HepG2 (cell line): ENCODE data around the gene HLA-DMB. TPM values are rescaled to one million over a fixed set of nuclear protein-coding genes. Genes with fewer than 3 reads are reported as not detected.
A peak's percentile ranks its signal among the peaks of the same experiment; 100 is the strongest.

Experiments
- ATF3 ChIP-seq: sonication (generic); formaldehyde crosslinking; IDR thresholded peaks from 2 replicates; pipeline ENCODE4 v1.4.0; 2020; ENCODE audit warnings: missing genetic modification reagents
- ATF6 ChIP-seq: sonication (generic); formaldehyde crosslinking; conservative IDR thresholded peaks from 2 replicates; pipeline ENCODE4 v1.4.0; 2020; ENCODE audit warnings: missing genetic modification reagents
- BRCA1 ChIP-seq: sonication (generic); formaldehyde crosslinking; IDR thresholded peaks from 2 replicates; pipeline ENCODE4 v1.4.0; 2020; ENCODE audit warnings: missing genetic modification reagents
- CENPX ChIP-seq: sonication (generic); formaldehyde crosslinking; IDR thresholded peaks from 2 replicates; pipeline ENCODE4 v1.9.0; 2021; ENCODE audit warnings: mild to moderate bottlenecking, missing genetic modification reagents, moderate library complexity
- HDAC1 ChIP-seq: sonication (generic); formaldehyde crosslinking; IDR thresholded peaks from 2 replicates; pipeline ENCODE4 v1.5.1; 2020; ENCODE audit warnings: mild to moderate bottlenecking, missing genetic modification reagents
- IKZF5 ChIP-seq: IDR thresholded peaks from 2 replicates; pipeline ENCODE4 v1.6.1; 2018; ENCODE audit warnings: missing genetic modification reagents, mild to moderate bottlenecking, missing compliant biosample characterization
- MBD4 ChIP-seq: IDR thresholded peaks from 2 replicates; pipeline ENCODE4 v1.6.1; 2012; ENCODE audit warnings: low read length, inconsistent platforms, borderline replicate concordance
- NFKBIZ ChIP-seq: IDR thresholded peaks from 2 replicates; pipeline ENCODE4 v1.6.1; 2018; ENCODE audit warnings: missing genetic modification reagents, missing compliant biosample characterization
- NR1H2 ChIP-seq: sonication (generic); formaldehyde crosslinking; IDR thresholded peaks from 2 replicates; pipeline ENCODE4 v1.8.1; 2022; ENCODE audit warnings: low read depth, missing genetic modification reagents, borderline replicate concordance
- PITX1 ChIP-seq: sonication (generic); formaldehyde crosslinking; IDR thresholded peaks from 2 replicates; pipeline ENCODE4 v1.5.1; 2020; ENCODE audit warnings: mild to moderate bottlenecking, missing genetic modification reagents
- TIGD3 ChIP-seq: sonication (generic); formaldehyde crosslinking; IDR thresholded peaks from 2 replicates; pipeline ENCODE4 v1.5.1; 2020; ENCODE audit warnings: mild to moderate bottlenecking, missing genetic modification reagents, borderline replicate concordance
- TOE1 ChIP-seq: sonication (generic); formaldehyde crosslinking; IDR thresholded peaks from 2 replicates; pipeline ENCODE4 v1.4.0; 2020; ENCODE audit warnings: mild to moderate bottlenecking, missing genetic modification reagents
- ZEB1 ChIP-seq: IDR thresholded peaks from 2 replicates; pipeline ENCODE4 v1.6.1; 2012; ENCODE audit warnings: mild to moderate bottlenecking, low read depth, inconsistent platforms; ENCODE audit not compliant: insufficient replicate concordance
- ZNF101 ChIP-seq: sonication (generic); formaldehyde crosslinking; IDR thresholded peaks from 2 replicates; pipeline ENCODE4 v1.4.0; 2020; ENCODE audit warnings: mild to moderate bottlenecking, low read depth, missing genetic modification reagents, borderline replicate concordance
- ZNF281 ChIP-seq: sonication (generic); formaldehyde crosslinking; IDR thresholded peaks from 2 replicates; pipeline ENCODE4 v1.4.0; 2020; ENCODE audit warnings: missing genetic modification reagents, borderline replicate concordance
- ZNF296 ChIP-seq: sonication (generic); formaldehyde crosslinking; conservative IDR thresholded peaks from 2 replicates; pipeline ENCODE4 v1.5.0; 2020; ENCODE audit warnings: mild to moderate bottlenecking, missing genetic modification reagents
- ZNF441 ChIP-seq: sonication (generic); formaldehyde crosslinking; IDR thresholded peaks from 2 replicates; pipeline ENCODE4 v1.7.0; 2021; ENCODE audit warnings: missing genetic modification reagents, borderline replicate concordance
- ZNF615 ChIP-seq: sonication (generic); formaldehyde crosslinking; IDR thresholded peaks from 2 replicates; pipeline ENCODE4 v1.5.0; 2020; ENCODE audit warnings: mild to moderate bottlenecking, missing genetic modification reagents, borderline replicate concordance
- ZNF784 ChIP-seq: sonication (generic); formaldehyde crosslinking; IDR thresholded peaks from 2 replicates; pipeline ENCODE4 v1.5.1; 2020; ENCODE audit warnings: missing genetic modification reagents, mild to moderate bottlenecking, borderline replicate concordance
- polyA plus RNA-seq, 8 experiments: library from polyadenylated mRNA; depleted of rRNA in 3 of 8; stranded (reverse) in 7 of 8; unstranded in 1 of 8; fragments of >200 nt; fragmentation: Illumina TruSeq in 4 of 8; extraction: Trizol in 4 of 8; gene quantifications; 2 replicates each; pipeline versions ENCODE4 v1.2.1 to v1.2.3, GENCODE V29; 2011 to 2016; ENCODE audit warnings: low read depth in 4 of 8, missing spikeins in 1 of 8, mixed read lengths in 1 of 8; ENCODE audit not compliant: insufficient read depth in 1 of 8
- total RNA-seq, 5 experiments: library from RNA; depleted of rRNA; stranded (reverse); fragments of >200 nt; fragmentation: Illumina TruSeq; extraction: Trizol; gene quantifications; 2 replicates each; pipeline ENCODE4 v1.2.3, GENCODE V29; 2016; ENCODE audit warnings: low read depth in 1 of 5

Gene HLA-DMB
- total and polyA plus RNA-seq, 2 of the 13 experiments (the other 11 are each of a cell fraction or from before 2014, with no cell fraction given) = not detected

- TF ChIP-seq MBD4 (no peak), TOE1 (CRISPR knock-in tag) (no peak), ZNF281 (CRISPR knock-in tag) (no peak), NFKBIZ (CRISPR knock-in tag) (no peak; the same call in 1 of the 2 replicates), ZNF784 (CRISPR knock-in tag) (no peak), ZNF296 (no peak), NR1H2 (no peak), TIGD3 (no peak), HDAC1 (CRISPR knock-in tag) (peak; percentile 84), ZNF101 (CRISPR knock-in tag) (no peak), CENPX (CRISPR knock-in tag) (no peak), IKZF5 (CRISPR knock-in tag) (peak; percentile 4), ZNF615 (no peak), PITX1 (peak; percentile 17; the same call in 1 of the 2 replicates), ATF6 (CRISPR knock-in tag) (no peak), ATF3 (CRISPR knock-in tag) (no peak), ZNF441 (CRISPR knock-in tag) (0 out of 2 replicates have a peak, but pooled peaks have one; percentile 18), BRCA1 (CRISPR knock-in tag) (no peak), ZEB1 (no peak)
Observed at GRCh38 chr6:32972353-32973143, 31.7 kb upstream of the HLA-DMB start (continued).
